C1 segment of cervical spinal cord (tissue), 14 donors: Measurements from ENCODE around the gene STARD10.

Source experiments
- DNase-seq, 14 donors: peaks; one replicate each; lab custom pipeline; 2025; lab: John Stamatoyannopoulos, UW

The STARD10 gene

GRCh38 chr11:72764503-72764902 lies 29.3 kb downstream of the STARD10 start:
- no peak for DNase-seq

- DNase-seq, result no peak
These were observed 30.0 kb downstream of the STARD10 start for GRCh38 chr11:72763823-72764222.

GRCh38 chr11:72762641-72763304 lies 31.1 kb downstream of the STARD10 start:
- DNase-seq, result no peak

GRCh38 chr11:72760539-72761405 lies 33.1 kb downstream of the STARD10 start:
- no peak for DNase-seq

- no peak for DNase-seq
These were observed 34.3 kb downstream of the STARD10 start for GRCh38 chr11:72759468-72759985.

- DNase-seq, result peak in 1 of 14 donors; percentile 34
These were observed 35.0 kb downstream of the STARD10 start for GRCh38 chr11:72758690-72759389.

GRCh38 chr11:72758304-72758689 lies 35.5 kb downstream of the STARD10 start:
- no peak for DNase-seq

GRCh38 chr11:72755713-72756285 lies 38.0 kb downstream of the STARD10 start:
- no peak for DNase-seq

- DNase-seq, result no peak
These were observed 39.2 kb downstream of the STARD10 start for GRCh38 chr11:72754544-72755155.

- DNase-seq, result no peak
These were observed 39.7 kb downstream of the STARD10 start for GRCh38 chr11:72754149-72754543.

- DNase-seq, result peak in 1 of 14 donors; percentile 24
These were observed 40.3 kb downstream of the STARD10 start for GRCh38 chr11:72753341-72754148.

GRCh38 chr11:72752088-72752914 lies 41.5 kb downstream of the STARD10 start, which contains the start of gene ARAP1:
TSS of gene ARAP1 (minus strand) at chr11:72752408. CDS start at chr11:72727128, 25,280 bp downstream.
- DNase-seq, result peak in 12 of 14 donors; percentile 43 to 83 (median 56)

GRCh38 chr11:72751116-72752087 lies 42.4 kb downstream of the STARD10 start:
- DNase-seq, result peak in 1 of 14 donors; percentile 46

- peak in 4 of 14 donors; percentile 29 to 73 (median 60) for DNase-seq
These were observed 43.2 kb downstream of the STARD10 start for GRCh38 chr11:72750556-72751115.

GRCh38 chr11:72750086-72750485 lies 43.8 kb downstream of the STARD10 start:
- DNase-seq, result peak in 10 of 14 donors; percentile 34 to 81 (median 58)

GRCh38 chr11:72747289-72747855 lies 46.5 kb downstream of the STARD10 start:
- no peak for DNase-seq

- DNase-seq, result no peak
These were observed 47.0 kb downstream of the STARD10 start for GRCh38 chr11:72746821-72747220.
